Body of pancreas (tissue), 4 donors: ENCODE data around the gene ABCA13.

Source experiments
- POLR2A ChIP-seq, 3 donors: fragments of 450-650 bp; IDR thresholded peaks; one replicate each; pipeline ENCODE4 v1.6.1; 2016; ENCODE audit warnings: antibody characterized with exemption in 3 of 3, mild to moderate bottlenecking in 2 of 3
- TF ChIP-seq, protein P1 (sequence below), 7 experiments: fragments of 450-650 bp in 4 of 7; fragments of 200-600 bp in 3 of 7; sonication (generic) in 3 of 7; IDR thresholded peaks; one replicate each; pipeline ENCODE4 v1.5.1; 2016 to 2019; ENCODE audit warnings: antibody characterized with exemption in 7 of 7

DNA sequence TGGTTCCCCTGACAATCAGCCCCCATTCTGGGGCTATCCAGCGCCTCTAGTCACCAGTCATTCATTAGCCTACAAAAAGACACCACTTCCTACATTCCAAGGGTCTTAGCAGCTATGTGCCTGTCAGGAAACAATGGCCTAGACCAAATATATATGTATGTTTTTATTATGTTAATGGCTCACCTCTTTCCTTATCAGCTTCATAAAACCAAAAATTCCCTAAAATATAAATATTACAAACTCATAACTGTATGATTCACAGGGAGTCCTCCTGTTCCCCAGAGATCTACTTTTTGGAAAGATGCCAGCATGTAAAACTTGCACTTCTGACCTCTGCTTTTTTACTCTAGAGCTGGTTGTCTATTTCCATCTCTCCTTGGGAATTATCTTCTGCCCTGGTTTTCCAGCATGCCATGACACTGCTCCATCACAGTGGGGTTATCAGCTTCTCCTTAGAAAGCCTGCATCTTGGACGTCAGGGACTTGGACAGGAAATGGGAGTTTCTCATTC lies 79.2 kb downstream of the ABCA13 start:
- TF ChIP-seq, protein P1, sequence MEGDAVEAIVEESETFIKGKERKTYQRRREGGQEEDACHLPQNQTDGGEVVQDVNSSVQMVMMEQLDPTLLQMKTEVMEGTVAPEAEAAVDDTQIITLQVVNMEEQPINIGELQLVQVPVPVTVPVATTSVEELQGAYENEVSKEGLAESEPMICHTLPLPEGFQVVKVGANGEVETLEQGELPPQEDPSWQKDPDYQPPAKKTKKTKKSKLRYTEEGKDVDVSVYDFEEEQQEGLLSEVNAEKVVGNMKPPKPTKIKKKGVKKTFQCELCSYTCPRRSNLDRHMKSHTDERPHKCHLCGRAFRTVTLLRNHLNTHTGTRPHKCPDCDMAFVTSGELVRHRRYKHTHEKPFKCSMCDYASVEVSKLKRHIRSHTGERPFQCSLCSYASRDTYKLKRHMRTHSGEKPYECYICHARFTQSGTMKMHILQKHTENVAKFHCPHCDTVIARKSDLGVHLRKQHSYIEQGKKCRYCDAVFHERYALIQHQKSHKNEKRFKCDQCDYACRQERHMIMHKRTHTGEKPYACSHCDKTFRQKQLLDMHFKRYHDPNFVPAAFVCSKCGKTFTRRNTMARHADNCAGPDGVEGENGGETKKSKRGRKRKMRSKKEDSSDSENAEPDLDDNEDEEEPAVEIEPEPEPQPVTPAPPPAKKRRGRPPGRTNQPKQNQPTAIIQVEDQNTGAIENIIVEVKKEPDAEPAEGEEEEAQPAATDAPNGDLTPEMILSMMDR (IDR thresholded peaks at IDR 0.05) = no peak
- no peak for TF ChIP-seq POLR2A (IDR thresholded peaks at IDR 0.05)
